Endothelial cell of umbilical vein (primary cell): ENCODE measurements around the gene ACER2. TPM values are rescaled to one million over a fixed set of nuclear protein-coding genes. Genes with fewer than 3 reads are reported as not detected.
A peak's percentile ranks its signal among the peaks of the same experiment; 100 is the strongest.

ENCODE experiments used
- BruUV-seq: library from RNA; stranded (reverse); fragments of 400-500 nt; replicated peaks from 2 replicates; lab custom pipeline; 2021; lab: Mats Ljungman, UMichigan
- CTCF ChIA-PET: fragments of 300-600, 350-600 bp; sonication (Branson Sonifier 250); formaldehyde crosslinking; loops from one replicate; lab custom pipeline; 2021; ENCODE audit warnings: antibody characterized with exemption, inconsistent platforms; lab: Charles Lee
- POLR2A ChIA-PET: fragments of 300-600, 350-600 bp; sonication (Branson Sonifier 250); formaldehyde crosslinking; loops from one replicate; lab custom pipeline; 2021; ENCODE audit warnings: antibody characterized with exemption, inconsistent platforms; lab: Charles Lee
- DNase-seq: peaks from one replicate; pipeline ENCODE4 v3.0.0-alpha.2; 2011; ENCODE audit warnings: low read depth, low spot score
- FAIRE-seq: peaks from 2 replicates; lab custom pipeline; 2011; peaks lifted over from hg19 to GRCh38; lab: Jason Lieb, UNC
- H2AFZ ChIP-seq: 2 replicates; pipeline ENCODE4 v1.6.0; 2012; ENCODE audit warnings: low read depth, low read length, control low read depth, inconsistent platforms
- H3K27ac ChIP-seq: 2 replicates; pipeline ENCODE4 v1.5.1; 2011; ENCODE audit warnings: low read depth, mild to moderate bottlenecking, control low read depth, low read length, moderate library complexity; ENCODE audit not compliant: insufficient read depth
- H3K27me3 ChIP-seq, 2 experiments: 2 replicates each; pipeline versions ENCODE4 v1.6.0 to v1.6.1; 2011; ENCODE audit warnings: low read length in 2 of 2, mixed read lengths in 1 of 2; ENCODE audit not compliant: control insufficient read depth in 2 of 2, insufficient read depth in 2 of 2
- H3K36me3 ChIP-seq, 2 experiments: 2 replicates in 1 of 2; 3 replicates in 1 of 2; pipeline ENCODE4 v1.5.1; 2011; ENCODE audit warnings: low read length in 2 of 2, mild to moderate bottlenecking in 1 of 2, moderate library complexity in 1 of 2; ENCODE audit not compliant: control insufficient read depth in 2 of 2, insufficient read depth in 2 of 2; ENCODE audit errors: extremely low read depth in 1 of 2
- H3K4me1 ChIP-seq: 3 replicates; pipeline ENCODE4 v1.5.1; 2011; ENCODE audit warnings: mild to moderate bottlenecking, low read length; ENCODE audit not compliant: control insufficient read depth, insufficient read depth; ENCODE audit errors: extremely low read depth
- H3K4me2 ChIP-seq: 2 replicates; pipeline ENCODE4 v1.6.1; 2011; ENCODE audit warnings: low read length, control low read depth, mixed read lengths; ENCODE audit not compliant: insufficient read depth
- H3K4me3 ChIP-seq, 3 experiments: fragments of 200-600 bp in 1 of 3; sonication (generic), shearing (Covaris generic) in 1 of 3; replicated peaks in 1 of 3; 2 replicates each; pipeline ENCODE4 v1.5.1; 2011 to 2016; ENCODE audit warnings: control low read depth in 3 of 3, low read length in 3 of 3, mild to moderate bottlenecking in 2 of 3, inconsistent platforms in 1 of 3, low read depth in 1 of 3, moderate library complexity in 1 of 3; ENCODE audit not compliant: insufficient read depth in 1 of 3
- H3K79me2 ChIP-seq: 2 replicates; pipeline ENCODE4 v1.6.0; 2012; ENCODE audit warnings: low read length, inconsistent platforms; ENCODE audit not compliant: control insufficient read depth, insufficient read depth
- H3K9ac ChIP-seq: replicated peaks from 2 replicates; pipeline ENCODE3; 2011; ENCODE audit warnings: low read length, control low read depth; ENCODE audit not compliant: insufficient read depth; ENCODE audit errors: extremely low read depth
- H3K9me1 ChIP-seq: replicated peaks from 3 replicates; pipeline ENCODE4 v1.6.0; 2011; ENCODE audit warnings: mild to moderate bottlenecking, low read length; ENCODE audit not compliant: control insufficient read depth, insufficient read depth; ENCODE audit errors: extremely low read depth
- H3K9me3 ChIP-seq: replicated peaks from 2 replicates; pipeline ENCODE4 v1.5.1; 2012; ENCODE audit warnings: low read length, inconsistent platforms; ENCODE audit not compliant: control insufficient read depth, insufficient read depth
- H4K20me1 ChIP-seq: replicated peaks from 2 replicates; pipeline ENCODE3; 2011; ENCODE audit warnings: mild to moderate bottlenecking, low read length; ENCODE audit not compliant: control insufficient read depth, insufficient read depth; ENCODE audit errors: extremely low read depth
- EZH2 ChIP-seq: IDR thresholded peaks from 2 replicates; pipeline ENCODE4 v1.6.1; 2012; ENCODE audit warnings: borderline replicate concordance, low read depth, mild to moderate bottlenecking, moderate library complexity, low read length, inconsistent platforms; ENCODE audit not compliant: severe bottlenecking
- FOS ChIP-seq: IDR thresholded peaks from 2 replicates; pipeline ENCODE4 v1.6.1; 2011; ENCODE audit warnings: mild to moderate bottlenecking, low read length, moderate library complexity, borderline replicate concordance; ENCODE audit not compliant: insufficient read depth
- MAX ChIP-seq: IDR thresholded peaks from 2 replicates; pipeline ENCODE4 v1.6.1; 2011; ENCODE audit not compliant: insufficient read depth, insufficient read length
- MYC ChIP-seq: IDR thresholded peaks from one replicate; pipeline ENCODE4 v1.6.1; 2011; ENCODE audit warnings: mild to moderate bottlenecking, low read depth, low read length
- POLR2A ChIP-seq: IDR thresholded peaks from 2 replicates; pipeline ENCODE4 v1.6.1; 2012; ENCODE audit warnings: low read depth, mild to moderate bottlenecking, control low read depth, low read length
- POLR2AphosphoS5 ChIP-seq: IDR thresholded peaks from 2 replicates; pipeline ENCODE4 v1.6.1; 2012; ENCODE audit warnings: low read depth, mild to moderate bottlenecking, control low read depth, low read length, moderate library complexity; ENCODE audit not compliant: insufficient read depth
- dilution Hi-C: fragments of 300-500 bp; cut with MboI; formaldehyde crosslinking; loops from one replicate; pipeline ENCODE4 v1.15.0; 2019; ENCODE audit warnings: low sequenced_read_pairs; ENCODE audit not compliant: extremely low pct_ligation_motif_present
- intact Hi-C: fragments of 100-400 bp; cut with micrococcal nuclease; formaldehyde crosslinking; loops from one replicate; pipeline ENCODE4 v1.10.0; 2022
- polyA plus RNA-seq, 4 experiments: library from polyadenylated mRNA; depleted of rRNA in 3 of 4; stranded (reverse) in 3 of 4; unstranded in 1 of 4; fragments of >200 nt; gene quantifications; 2 replicates each; pipeline versions ENCODE4 v1.2.1 to v1.2.3, GENCODE V29; 2011 to 2012; ENCODE audit warnings: missing spikeins in 1 of 4
- total RNA-seq: library from RNA; stranded (reverse); gene quantifications from 2 replicates; pipeline ENCODE4 v1.2.3, GENCODE V29; 2021

ACER2 gene
- total and polyA plus RNA-seq, 2 donors (not counting 3 experiments of a cell fraction or from before 2014, with no cell fraction given): 5.2 to 7.3 TPM

GRCh38 chr9:19372567-19372966, 36.2 kb upstream of the ACER2 start:
- Histone ChIP-seq H3K36me3 (peaks cover 12 to 26% of the 10 kb centered on the region in 2 experiments), H3K4me3 (no peak overlapping the region), H2AFZ (no peak overlapping the region), H3K4me1 (peaks cover 25% of the 10 kb centered on the region), H3K9me3 (no peaks in the 10 kb centered on the region), H3K4me2 (no peak overlapping the region), H3K79me2 (peaks cover 8% of the 10 kb centered on the region), H3K9ac (no peak overlapping the region), H3K27ac (no peak overlapping the region), H3K27me3 (no peaks in the 10 kb centered on the region), H4K20me1 (peaks cover 8% of the 10 kb centered on the region), H3K9me1 (no peaks in the 10 kb centered on the region)
- TF ChIP-seq POLR2A (peak; percentile 35), POLR2AphosphoS5 (no peak)
- dilution Hi-C loops (no loop called here), intact Hi-C loops (no loop called here)
- DNase-seq: no peak
- no peak for FAIRE-seq
- ChIA-PET CTCF (no interaction called here), POLR2A (no interaction called here)
- TSS peak; percentile 6 for BruUV-seq

GRCh38 chr9:19373527-19373926, 35.3 kb upstream of the ACER2 start:
- dilution Hi-C loops: no loop called here
- FAIRE-seq: no peak
- H3K4me1 ChIP-seq: peaks cover 33% of the 10 kb centered on the region
- no peak for DNase-seq
- H3K27me3 ChIP-seq: no peaks in the 10 kb centered on the region
- CTCF ChIA-PET: no interaction called here
- H2AFZ ChIP-seq: no peak overlapping the region
- H3K9ac ChIP-seq: no peak overlapping the region
- TF ChIP-seq MYC: no peak
- no peak for TF ChIP-seq EZH2
- no peak for TF ChIP-seq MAX
- no peak for TF ChIP-seq POLR2A
- no peak for TF ChIP-seq FOS
- H4K20me1 ChIP-seq: peaks cover 9% of the 10 kb centered on the region
- peaks cover 12 to 31% of the 10 kb centered on the region in 2 experiments for H3K36me3 ChIP-seq
- peaks cover 18% of the 10 kb centered on the region for H3K79me2 ChIP-seq
- no peaks in the 10 kb centered on the region for H3K9me3 ChIP-seq
- POLR2A ChIA-PET: no interaction called here
- H3K27ac ChIP-seq: no peak overlapping the region
- intact Hi-C loops: no loop called here
- H3K4me3 ChIP-seq: no peak overlapping the region
- no TSS peak for BruUV-seq
- no peaks in the 10 kb centered on the region for H3K9me1 ChIP-seq
- no peak overlapping the region for H3K4me2 ChIP-seq
